Smooth muscle cell (in vitro differentiated cells): ENCODE results near the gene APOL1. TPM values are rescaled to one million over a fixed set of nuclear protein-coding genes. Genes with fewer than 3 reads are reported as not detected.

Source experiments
- DNase-seq: peaks from one replicate; lab custom pipeline; 2025; ENCODE audit not compliant: unreplicated experiment; lab: John Stamatoyannopoulos, UW
- H2AFZ ChIP-seq: fragments of 200-600 bp; sonication (generic); 2 replicates; pipeline ENCODE4 v1.6.0; 2016; ENCODE audit warnings: antibody characterized with exemption, low read depth, mild to moderate bottlenecking
- H3F3A ChIP-seq: fragments of 200-600 bp; sonication (generic); 2 replicates; pipeline ENCODE4 v1.6.0; 2017; ENCODE audit warnings: antibody characterized with exemption, low read depth
- H3K27ac ChIP-seq: fragments of 200-600 bp; sonication (generic); 2 replicates; pipeline ENCODE4 v1.5.1; 2016; ENCODE audit warnings: low read depth, mild to moderate bottlenecking
- H3K27me3 ChIP-seq: fragments of 200-600 bp; sonication (generic); 2 replicates; pipeline ENCODE4 v1.6.1; 2016; ENCODE audit warnings: low read depth, mild to moderate bottlenecking
- H3K36me3 ChIP-seq: fragments of 200-600 bp; sonication (generic); 2 replicates; pipeline ENCODE4 v1.5.1; 2016; ENCODE audit warnings: low read depth
- H3K4me1 ChIP-seq: fragments of 200-600 bp; sonication (generic); 2 replicates; pipeline ENCODE4 v1.5.1; 2016; ENCODE audit warnings: low read depth
- H3K4me2 ChIP-seq: fragments of 200-600 bp; sonication (generic); 2 replicates; pipeline ENCODE4 v1.6.0; 2016; ENCODE audit warnings: mild to moderate bottlenecking
- H3K4me3 ChIP-seq: fragments of 200-600 bp; sonication (generic); 2 replicates; pipeline ENCODE4 v1.5.1; 2016; ENCODE audit warnings: mild to moderate bottlenecking
- H3K79me2 ChIP-seq: fragments of 200-600 bp; sonication (generic); 2 replicates; pipeline ENCODE4 v1.6.0; 2016; ENCODE audit warnings: low read depth, mild to moderate bottlenecking
- H3K9ac ChIP-seq: fragments of 200-600 bp; sonication (generic); 2 replicates; pipeline ENCODE4 v1.6.0; 2016; ENCODE audit warnings: low read depth
- H3K9me3 ChIP-seq: fragments of 200-600 bp; sonication (generic); replicated peaks from 2 replicates; pipeline ENCODE4 v1.5.1; 2016; ENCODE audit warnings: low read depth
- H4K20me1 ChIP-seq: fragments of 200-600 bp; sonication (generic); 2 replicates; pipeline ENCODE4 v1.6.0; 2016; ENCODE audit warnings: low read depth
- WGBS: methylation state at CpG from one replicate; pipeline ENCODE4 v1.1.7; 2016; ENCODE audit warnings: low lambda C conversion rate; 5-methylcytosine and 5-hydroxymethylcytosine counted together
- polyA plus RNA-seq: library from polyadenylated mRNA; unstranded; fragments of >200 nt; fragmentation: Nextera tagmentation; extraction: Ambion mirVana; gene quantifications from 2 replicates; pipeline ENCODE4 v1.2.1, GENCODE V29; 2016
- total RNA-seq: library from RNA; depleted of rRNA; stranded (reverse); fragments of >200 nt; gene quantifications from 2 replicates; pipeline ENCODE4 v1.2.3, GENCODE V29; 2014
- TF ChIP-seq, protein P1 (sequence below): fragments of 200-600 bp; sonication (generic); IDR thresholded peaks from 2 replicates; pipeline ENCODE4 v1.5.1; 2017; ENCODE audit warnings: borderline replicate concordance, mild to moderate bottlenecking, antibody characterized with exemption; ENCODE audit not compliant: insufficient read depth, poor library complexity, severe bottlenecking

Gene APOL1
- total and polyA plus RNA-seq, 2 experiments from 2014 or later: 0.62 TPM; not detected in 1

DNA sequence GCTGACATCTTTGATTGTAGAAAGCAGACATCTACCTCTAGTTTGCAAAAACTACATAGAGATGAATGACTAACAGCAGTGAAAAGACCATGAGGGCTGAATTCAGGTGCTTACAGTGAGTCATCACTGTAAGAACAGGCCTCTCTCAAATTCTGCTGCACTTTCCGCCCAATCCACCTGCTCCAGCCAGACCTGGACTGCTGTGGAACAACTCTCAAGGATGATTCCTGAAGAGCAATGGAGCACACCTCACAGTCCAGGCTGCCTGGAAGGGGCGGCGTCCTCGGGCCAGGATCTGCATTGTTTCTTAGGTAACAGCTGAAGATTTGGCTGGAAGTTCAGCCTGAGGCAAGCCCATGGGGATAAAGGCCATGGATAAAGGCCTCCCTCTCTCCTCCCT, 28.7 kb upstream of the APOL1 start:
- Histone ChIP-seq H4K20me1 (no peaks in the 10 kb centered on the region), H3K79me2 (no peaks in the 10 kb centered on the region), H2AFZ (no peak overlapping the region), H3K27ac (no peak overlapping the region), H3F3A (no peaks in the 10 kb centered on the region), H3K4me1 (peaks cover 10% of the 10 kb centered on the region), H3K9me3 (no peaks in the 10 kb centered on the region), H3K27me3 (no peaks in the 10 kb centered on the region), H3K4me3 (no peak overlapping the region), H3K9ac (no peak overlapping the region), H3K4me2 (no peak overlapping the region), H3K36me3 (no peaks in the 10 kb centered on the region)
- DNase-seq: no peak
- 97% methylated on average over 4 of the region's 4 CpGs for WGBS
- TF ChIP-seq, protein P1, sequence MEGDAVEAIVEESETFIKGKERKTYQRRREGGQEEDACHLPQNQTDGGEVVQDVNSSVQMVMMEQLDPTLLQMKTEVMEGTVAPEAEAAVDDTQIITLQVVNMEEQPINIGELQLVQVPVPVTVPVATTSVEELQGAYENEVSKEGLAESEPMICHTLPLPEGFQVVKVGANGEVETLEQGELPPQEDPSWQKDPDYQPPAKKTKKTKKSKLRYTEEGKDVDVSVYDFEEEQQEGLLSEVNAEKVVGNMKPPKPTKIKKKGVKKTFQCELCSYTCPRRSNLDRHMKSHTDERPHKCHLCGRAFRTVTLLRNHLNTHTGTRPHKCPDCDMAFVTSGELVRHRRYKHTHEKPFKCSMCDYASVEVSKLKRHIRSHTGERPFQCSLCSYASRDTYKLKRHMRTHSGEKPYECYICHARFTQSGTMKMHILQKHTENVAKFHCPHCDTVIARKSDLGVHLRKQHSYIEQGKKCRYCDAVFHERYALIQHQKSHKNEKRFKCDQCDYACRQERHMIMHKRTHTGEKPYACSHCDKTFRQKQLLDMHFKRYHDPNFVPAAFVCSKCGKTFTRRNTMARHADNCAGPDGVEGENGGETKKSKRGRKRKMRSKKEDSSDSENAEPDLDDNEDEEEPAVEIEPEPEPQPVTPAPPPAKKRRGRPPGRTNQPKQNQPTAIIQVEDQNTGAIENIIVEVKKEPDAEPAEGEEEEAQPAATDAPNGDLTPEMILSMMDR: no peak

DNA sequence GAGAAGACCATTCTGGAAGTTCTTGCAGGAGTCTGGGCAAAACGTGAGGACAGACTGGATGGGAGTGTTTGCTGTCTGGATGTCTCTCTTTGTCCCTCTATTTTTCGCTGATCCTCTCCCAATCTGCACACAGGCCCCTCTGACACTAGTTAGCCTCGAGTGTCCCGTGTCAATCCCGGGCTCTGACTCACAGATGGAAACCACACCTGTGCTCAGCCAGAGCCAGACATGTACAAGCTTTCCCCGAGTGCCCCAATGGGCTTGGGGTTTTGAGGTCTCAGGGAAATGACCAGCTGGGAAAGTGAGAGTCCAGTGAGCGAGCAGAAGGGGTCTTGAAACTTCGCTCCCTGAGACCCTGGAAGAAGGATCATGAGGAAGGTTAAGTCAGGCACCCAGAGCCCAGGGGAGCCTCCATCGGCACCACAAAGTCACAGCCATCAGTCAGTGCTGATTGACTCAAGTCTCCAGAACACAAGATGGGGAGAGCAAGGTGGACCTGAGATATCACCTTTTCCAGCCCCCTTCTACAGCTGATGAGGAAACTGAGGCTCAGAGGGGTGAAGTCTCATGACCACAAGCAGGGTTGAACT, 27.5 kb upstream of the APOL1 start:
- Histone ChIP-seq H3K79me2 (no peaks in the 10 kb centered on the region), H4K20me1 (no peaks in the 10 kb centered on the region), H3K36me3 (no peaks in the 10 kb centered on the region), H3K27ac (no peak overlapping the region), H3K9ac (no peak overlapping the region), H3K4me2 (no peak overlapping the region), H3K27me3 (no peaks in the 10 kb centered on the region), H3F3A (no peaks in the 10 kb centered on the region), H3K4me1 (peaks cover 10% of the 10 kb centered on the region), H2AFZ (no peak overlapping the region), H3K4me3 (no peak overlapping the region), H3K9me3 (no peaks in the 10 kb centered on the region)
- TF ChIP-seq, protein P1: no peak
- WGBS: 90% methylated on average over 9 of the region's 9 CpGs
- DNase-seq: no peak

DNA sequence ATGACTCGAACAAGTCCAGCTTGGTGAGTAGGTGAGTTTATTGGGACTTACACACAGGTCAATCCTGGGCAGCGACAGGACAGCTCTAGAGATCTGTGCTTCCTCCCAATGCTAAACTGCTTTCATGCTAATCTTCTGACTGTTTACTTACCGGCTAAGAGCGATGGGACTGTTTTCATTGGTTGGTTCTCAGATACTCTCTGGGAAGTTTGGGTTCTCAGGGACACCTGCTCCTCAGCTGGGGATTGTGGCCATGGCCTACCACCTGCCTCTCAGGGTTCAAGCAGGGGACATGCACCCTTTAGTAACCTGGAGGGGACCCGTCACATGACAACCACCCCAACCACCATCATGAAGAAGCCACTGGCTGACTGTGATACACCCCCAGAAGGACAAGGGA, 26.7 kb upstream of the APOL1 start:
- no peak overlapping the region for H3K4me3 ChIP-seq
- H4K20me1 ChIP-seq: no peaks in the 10 kb centered on the region
- H3K4me2 ChIP-seq: no peak overlapping the region
- H3F3A ChIP-seq: no peaks in the 10 kb centered on the region
- no peak for DNase-seq
- no peaks in the 10 kb centered on the region for H3K27me3 ChIP-seq
- H3K9me3 ChIP-seq: no peaks in the 10 kb centered on the region
- H2AFZ ChIP-seq: no peak overlapping the region
- H3K36me3 ChIP-seq: no peaks in the 10 kb centered on the region
- WGBS: 91% methylated on average over 5 of the region's 5 CpGs
- H3K9ac ChIP-seq: no peak overlapping the region
- no peaks in the 10 kb centered on the region for H3K79me2 ChIP-seq
- no peak overlapping the region for H3K27ac ChIP-seq
- TF ChIP-seq, protein P1: no peak
- peaks cover 4% of the 10 kb centered on the region for H3K4me1 ChIP-seq

DNA sequence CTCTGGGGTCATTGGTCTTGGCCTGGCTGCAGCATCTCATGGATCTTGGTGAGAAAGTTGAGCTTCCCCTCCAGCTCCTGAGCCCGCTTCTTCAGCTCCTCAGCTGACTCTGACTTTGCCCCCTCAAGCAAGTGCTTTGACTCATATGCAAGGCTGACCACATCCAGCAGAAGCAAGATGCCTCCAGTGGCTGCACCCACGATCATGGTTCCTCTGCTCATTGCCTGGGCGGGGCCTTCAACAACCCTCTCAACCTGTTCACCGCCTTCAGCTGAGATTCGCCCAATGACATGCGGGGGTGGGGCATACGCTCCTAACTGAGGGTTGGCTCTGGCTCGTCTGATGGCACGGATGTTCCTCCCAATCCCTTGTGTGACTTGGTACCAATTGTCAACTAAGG, 25.5 kb upstream of the APOL1 start:
- no peak for DNase-seq
- H3K9me3 ChIP-seq: no peaks in the 10 kb centered on the region
- no peaks in the 10 kb centered on the region for H4K20me1 ChIP-seq
- TF ChIP-seq, protein P1: no peak
- no peak overlapping the region for H3K4me2 ChIP-seq
- WGBS: 92% methylated on average over 9 of the region's 9 CpGs
- H3K9ac ChIP-seq: no peak overlapping the region
- no peak overlapping the region for H3K27ac ChIP-seq
- H3F3A ChIP-seq: no peaks in the 10 kb centered on the region
- H3K27me3 ChIP-seq: no peaks in the 10 kb centered on the region
- H2AFZ ChIP-seq: no peak overlapping the region
- no peaks in the 10 kb centered on the region for H3K36me3 ChIP-seq
- no peaks in the 10 kb centered on the region for H3K79me2 ChIP-seq
- no peak overlapping the region for H3K4me3 ChIP-seq
- H3K4me1 ChIP-seq: no peaks in the 10 kb centered on the region
